HG03064 (cell line): ENCODE measurements around the gene BNC1.

Experiments used
- ATAC-seq: cut with Tn5 transposase; IDR thresholded peaks from one replicate; pipeline ENCODE4 v1.9.1; 2021; ENCODE audit warnings: low read depth; ENCODE audit not compliant: unreplicated experiment

BNC1 gene, protein sequence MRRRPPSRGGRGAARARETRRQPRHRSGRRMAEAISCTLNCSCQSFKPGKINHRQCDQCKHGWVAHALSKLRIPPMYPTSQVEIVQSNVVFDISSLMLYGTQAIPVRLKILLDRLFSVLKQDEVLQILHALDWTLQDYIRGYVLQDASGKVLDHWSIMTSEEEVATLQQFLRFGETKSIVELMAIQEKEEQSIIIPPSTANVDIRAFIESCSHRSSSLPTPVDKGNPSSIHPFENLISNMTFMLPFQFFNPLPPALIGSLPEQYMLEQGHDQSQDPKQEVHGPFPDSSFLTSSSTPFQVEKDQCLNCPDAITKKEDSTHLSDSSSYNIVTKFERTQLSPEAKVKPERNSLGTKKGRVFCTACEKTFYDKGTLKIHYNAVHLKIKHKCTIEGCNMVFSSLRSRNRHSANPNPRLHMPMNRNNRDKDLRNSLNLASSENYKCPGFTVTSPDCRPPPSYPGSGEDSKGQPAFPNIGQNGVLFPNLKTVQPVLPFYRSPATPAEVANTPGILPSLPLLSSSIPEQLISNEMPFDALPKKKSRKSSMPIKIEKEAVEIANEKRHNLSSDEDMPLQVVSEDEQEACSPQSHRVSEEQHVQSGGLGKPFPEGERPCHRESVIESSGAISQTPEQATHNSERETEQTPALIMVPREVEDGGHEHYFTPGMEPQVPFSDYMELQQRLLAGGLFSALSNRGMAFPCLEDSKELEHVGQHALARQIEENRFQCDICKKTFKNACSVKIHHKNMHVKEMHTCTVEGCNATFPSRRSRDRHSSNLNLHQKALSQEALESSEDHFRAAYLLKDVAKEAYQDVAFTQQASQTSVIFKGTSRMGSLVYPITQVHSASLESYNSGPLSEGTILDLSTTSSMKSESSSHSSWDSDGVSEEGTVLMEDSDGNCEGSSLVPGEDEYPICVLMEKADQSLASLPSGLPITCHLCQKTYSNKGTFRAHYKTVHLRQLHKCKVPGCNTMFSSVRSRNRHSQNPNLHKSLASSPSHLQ

DNA sequence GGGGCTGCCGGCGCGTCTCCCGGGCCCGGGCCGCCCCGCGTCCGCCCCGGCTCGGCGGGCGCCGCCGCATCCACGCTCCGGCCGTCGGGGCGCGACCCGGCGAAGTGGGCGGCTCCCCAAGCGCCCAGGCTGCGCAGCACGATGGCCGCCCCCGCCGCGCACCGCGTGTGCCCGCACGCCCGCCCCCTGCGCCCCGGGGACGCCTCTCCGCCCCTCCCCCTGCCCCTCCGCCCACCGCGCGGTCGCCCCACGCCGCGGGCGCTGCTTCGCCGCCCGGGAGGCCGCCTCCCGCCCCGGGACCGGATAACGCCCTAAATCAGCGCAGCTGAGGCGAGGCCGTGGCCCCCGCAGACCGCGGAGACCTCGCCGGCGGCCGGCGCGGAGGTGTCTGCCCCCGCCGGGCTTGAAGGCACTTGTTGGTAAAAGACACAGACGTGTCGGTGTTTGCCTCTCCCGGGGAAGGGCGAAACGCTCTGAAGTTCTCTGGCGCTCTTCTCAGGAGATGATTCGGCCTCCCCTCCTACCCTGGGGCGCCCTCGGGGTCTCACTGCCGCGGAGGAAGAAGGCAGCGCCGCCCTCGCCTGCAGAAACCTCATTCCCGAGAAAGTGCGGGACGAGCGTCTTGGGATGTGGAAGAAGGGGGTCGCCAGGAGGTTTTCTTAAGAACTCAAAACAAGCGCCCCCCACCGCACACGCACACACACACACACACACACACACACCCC is at the start of gene BNC1:
BNC1 (minus strand) TSS at position 106 of the 725 bp plus-strand sequence; CDS start at position 70, 36 bp downstream.
- ATAC-seq: no peak

DNA sequence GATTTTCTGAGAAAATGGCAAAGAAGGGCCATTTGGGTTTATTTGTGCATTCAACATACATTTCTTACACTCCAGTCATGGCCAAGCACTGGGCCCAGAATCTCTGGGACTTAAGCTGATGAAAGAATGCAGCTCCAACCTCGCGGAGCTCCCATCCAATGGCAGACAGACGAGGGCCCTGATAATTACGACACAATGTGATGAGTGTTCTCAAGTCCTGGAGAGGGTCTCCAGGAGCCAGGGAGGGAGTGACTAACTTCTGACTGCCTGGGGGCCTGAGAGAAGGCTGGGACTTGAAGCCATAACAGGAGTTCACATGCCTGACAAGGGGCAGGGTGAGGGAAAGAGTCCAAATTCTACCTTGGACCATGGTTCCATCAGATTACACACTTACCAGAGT is 42.6 kb upstream of the BNC1 start:
- no peak for ATAC-seq

DNA sequence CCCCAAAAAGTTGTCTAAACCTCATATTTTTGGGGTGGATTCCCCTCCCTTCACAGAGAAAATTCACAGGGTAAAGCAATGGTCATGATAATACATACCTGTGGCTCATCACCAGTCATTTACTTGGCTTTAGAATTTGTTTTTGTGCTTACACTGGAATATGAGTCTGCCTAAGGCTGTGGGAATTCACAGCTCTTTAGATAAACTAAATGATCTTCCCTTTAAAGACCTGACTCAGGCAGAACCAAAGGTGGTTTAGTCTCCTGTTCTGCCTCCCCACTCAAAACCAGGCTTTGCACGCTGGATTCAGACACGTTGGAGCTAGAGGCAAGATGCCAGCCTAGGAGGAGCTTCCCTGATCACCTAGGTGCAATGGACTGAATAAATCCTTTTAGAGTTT is 40.3 kb upstream of the BNC1 start:
- no peak for ATAC-seq

DNA sequence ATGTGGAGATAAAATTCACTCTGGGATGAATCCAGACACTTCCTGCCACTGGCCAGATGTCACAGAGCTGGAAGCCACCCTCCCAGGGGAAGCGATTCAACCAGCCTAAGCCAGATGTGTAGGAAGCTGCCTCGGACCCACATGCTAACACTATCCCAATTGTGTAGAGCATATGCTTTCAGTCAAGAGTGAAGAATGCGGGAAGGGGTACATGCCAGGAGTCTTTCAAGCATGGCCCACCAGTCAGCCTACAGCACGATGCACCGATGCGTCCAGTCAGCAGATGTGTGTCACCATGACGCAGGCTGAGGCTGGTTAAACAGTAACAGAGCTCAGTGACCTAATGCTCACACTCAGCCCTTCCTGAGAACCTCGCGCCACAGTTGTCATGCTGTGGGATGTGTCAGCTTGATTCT is 38.8 kb upstream of the BNC1 start:
- no peak for ATAC-seq

DNA sequence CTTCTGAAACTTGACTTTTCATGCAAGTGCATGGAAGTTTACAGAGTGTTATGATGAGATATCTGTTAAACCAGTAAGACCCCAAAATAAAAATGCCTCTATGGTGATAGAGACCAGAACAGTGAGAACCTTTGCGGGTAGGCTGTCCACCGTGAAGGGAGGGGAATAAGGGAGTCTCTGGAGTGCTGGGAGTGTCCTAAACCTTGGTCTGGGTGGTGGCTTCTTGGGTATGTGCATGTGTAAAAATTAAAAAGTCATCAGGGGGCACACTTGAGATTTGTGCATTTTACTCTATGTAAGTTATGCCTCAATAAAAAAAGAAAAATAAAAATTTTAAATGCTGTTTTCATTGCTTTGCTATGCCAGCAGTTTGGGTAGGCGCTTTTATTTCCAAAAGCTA is 38.2 kb upstream of the BNC1 start:
- ATAC-seq: no peak

DNA sequence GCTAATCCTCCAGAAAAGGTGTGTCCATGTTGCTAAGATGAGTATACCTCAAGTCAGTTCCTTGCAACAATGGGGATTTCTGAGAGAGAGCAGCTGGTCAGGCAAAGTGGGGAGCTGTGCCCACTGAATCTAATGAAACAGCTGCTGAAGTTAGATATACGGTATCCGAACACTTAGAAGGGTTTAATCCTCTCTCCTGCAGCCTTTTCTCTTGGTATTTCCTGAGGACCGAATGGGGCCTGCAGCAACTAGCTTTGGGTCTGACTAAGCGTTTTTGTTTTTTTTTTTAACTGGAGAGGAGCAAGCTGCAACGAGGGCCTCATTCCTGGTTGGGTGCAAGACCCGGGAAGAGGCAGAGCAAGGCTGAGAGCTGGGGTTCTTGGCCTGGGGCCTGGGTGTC is 37.6 kb upstream of the BNC1 start:
- no peak for ATAC-seq

DNA sequence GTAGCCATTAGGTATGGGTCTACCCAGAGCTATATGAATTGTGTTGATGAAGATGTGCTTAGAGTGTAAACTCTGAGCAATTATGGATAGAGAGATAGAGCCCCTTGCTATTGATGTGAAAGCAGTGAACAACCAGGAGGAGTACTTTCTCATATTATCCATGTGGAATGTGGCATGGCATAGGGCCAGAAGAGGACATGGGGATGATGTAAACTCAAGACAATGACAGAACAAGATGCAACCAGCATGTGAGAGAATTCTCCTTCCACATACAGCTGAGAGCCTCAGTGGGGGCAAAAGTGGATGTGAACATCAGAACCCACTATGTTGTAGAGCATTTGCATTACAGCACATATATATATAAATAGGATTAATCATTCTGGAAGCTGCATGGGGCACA is 36.4 kb upstream of the BNC1 start:
- no peak for ATAC-seq

DNA sequence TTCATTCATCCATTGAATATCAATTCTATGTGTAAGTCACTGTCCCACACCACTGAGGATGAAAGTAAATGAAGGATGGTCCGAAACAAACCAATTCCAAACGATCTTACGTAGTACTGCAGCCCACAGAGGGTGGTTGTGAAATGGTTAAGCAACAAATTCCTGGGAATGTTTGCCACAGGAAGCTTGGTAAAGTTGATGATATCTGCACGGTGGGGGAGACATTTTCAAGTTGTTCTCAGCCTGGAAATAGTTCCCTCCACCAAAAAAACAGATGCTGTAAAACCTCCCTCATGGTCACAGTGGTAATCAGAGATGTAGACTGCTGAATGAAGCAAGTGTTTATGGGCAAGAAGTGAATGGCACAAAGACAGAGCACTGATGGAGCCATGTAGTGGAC is 35.9 kb upstream of the BNC1 start:
- ATAC-seq: no peak

DNA sequence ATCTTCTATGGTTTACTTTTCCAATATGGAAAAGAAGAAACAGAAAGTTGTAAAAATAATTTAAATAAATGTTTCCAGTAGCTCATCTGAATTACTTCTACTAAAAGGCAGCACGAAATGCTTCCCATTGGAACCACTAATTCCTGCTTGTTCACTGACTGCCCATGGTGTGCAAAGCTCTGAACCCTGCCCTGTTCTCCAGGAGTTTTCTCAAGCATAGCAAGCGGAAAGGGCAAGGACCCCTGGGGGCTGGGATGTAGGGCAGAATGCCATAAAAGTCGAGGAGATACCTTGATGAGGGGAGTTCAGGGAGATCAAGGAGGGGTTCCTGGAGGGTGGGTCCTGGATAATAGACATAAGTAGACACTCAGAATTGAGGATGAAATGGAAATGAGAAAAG is 35.3 kb upstream of the BNC1 start:
- no peak for ATAC-seq

DNA sequence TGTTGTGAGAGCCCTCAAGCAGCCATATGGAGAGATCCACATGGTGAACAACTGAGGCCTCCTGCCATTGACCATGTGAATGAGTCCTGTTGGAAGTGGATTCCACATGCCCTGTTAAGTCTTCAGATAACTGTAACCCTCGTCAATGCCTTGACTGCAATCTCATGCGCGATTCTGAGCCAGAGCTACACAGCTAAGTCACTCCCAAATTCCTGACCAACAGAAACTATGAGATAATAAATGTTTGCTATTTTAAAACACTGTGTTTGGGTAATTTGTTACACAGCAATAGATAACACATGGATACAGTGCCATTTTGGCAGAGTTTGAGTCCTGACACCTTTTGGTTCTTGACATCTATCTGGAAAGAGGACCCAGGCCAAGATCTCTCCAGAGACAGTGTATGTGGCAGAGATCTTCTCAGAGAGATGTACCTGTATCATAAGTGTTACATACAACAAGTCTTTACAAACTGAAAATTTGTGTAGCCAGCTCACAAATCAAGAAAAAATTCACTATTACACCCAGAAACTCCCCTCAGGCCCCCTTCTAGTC is 34.5 kb upstream of the BNC1 start:
- no peak for ATAC-seq

DNA sequence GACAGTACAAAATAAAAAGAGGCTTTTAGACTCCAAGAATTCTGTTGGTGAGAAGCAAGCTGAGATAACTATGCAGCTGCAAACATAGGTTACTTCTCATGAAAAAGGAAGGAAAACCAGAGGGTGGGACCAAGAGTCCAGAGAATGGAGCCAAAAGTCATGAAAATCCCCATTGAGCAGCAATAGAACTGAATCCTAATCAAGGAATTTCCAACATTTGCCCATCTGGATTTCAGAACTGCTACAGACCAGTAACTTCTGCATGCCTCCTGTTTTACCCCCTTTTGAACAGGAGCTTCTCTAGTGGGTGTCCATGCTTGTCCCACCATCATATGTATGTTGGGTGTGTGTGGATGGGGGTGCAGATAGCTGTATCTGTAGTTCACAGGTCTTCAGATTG is 33.6 kb upstream of the BNC1 start:
- ATAC-seq: no peak

DNA sequence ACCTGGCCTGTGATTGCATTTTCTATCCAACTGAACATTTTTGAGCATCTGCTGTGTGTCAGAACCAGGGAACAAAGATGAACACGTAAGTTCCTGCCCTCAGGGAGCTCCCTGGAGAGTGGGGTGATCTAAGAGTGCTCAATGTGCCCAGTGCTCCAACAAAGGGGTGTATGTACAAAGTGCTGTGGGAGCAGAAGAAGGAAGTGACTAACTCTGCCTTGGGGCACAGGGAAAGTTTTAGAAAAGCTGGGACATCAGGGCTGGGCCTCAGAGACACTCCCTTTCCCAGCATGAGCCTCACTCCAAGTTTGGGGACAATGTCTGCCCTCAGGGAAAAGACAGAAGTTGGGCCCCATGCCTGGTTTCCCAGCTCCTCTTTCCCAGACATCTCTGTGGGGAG is 27.6 kb upstream of the BNC1 start:
- ATAC-seq: no peak

DNA sequence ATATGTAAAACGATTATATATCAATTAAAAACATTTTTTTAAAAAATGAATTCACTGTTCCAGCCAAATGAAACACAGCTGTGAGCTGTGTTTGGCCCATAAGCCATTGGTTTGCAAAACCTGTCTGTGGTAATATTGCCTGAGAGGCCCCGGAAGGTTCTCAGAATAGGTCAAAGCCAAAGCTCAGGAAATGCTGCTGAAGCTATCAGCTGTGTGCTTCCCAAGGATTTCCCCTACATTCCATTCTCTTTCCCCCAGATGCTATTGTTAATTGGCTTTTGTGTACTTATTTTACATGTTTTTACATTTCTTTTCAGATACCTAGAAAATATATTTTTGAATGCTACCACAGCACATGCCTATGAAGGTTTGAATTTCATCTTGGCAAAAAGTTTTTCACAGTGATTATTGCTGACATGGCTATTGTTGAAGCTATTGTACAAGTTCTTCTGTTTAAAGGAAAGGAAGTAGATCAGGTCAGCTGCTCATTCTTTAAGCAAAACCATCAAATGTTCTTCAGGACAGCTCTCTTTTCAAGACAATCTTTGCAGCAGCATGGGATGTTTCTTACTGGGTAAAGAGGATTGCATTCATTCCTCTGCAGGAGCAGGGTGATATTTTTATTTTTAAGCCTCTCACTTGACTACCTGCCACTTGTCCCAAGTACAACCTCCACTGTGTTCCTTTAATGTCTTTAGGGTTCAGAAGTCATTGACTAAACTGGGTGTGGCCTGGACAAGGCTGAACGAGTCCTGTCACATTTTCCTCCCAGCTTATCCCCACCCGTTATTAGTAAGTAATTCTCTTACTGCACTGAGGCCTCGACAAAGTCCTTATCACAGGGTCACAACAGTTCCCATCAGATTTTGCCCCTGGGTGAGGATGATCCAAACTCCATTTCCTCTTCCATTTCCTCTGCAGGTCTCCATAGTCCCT is 26.3 kb upstream of the BNC1 start:
- ATAC-seq: no peak

DNA sequence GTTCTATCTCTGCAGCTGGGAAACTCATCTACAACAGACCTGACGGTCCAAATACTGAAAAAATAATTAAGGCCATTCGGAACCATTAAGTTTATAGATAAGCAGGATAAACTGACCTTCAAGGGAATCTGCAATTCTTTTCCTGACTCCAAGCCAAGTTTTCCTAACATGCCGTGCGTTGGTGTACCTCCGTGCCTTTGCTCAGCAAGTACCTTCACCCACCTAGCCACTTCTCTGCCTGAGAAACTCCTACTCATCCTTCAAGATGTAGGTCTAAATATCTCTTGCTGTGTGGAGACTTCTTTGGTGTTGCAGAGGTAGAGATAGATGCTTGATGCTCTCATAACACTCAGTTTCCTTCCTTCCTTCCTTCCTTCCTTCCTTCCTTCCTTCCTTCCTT is 24.2 kb upstream of the BNC1 start:
- ATAC-seq: no peak

DNA sequence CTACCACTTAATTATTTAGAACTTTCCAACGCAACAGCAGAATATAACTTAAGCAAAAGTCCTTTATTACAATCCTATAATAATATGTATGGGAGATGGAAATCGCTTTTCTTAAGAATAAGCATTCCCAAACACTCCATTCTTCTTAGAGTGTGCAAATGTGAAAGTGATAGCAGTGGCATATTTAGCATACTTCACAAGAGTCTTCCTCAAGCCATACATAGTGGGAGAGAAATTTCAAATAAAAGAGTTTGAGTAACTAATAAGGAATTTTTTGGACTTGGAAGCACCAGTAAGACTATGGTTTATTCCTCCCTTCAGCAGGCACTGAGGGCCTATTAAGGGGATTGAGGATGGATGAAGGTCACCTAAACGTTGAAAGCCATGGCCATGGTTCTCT is 22.1 kb upstream of the BNC1 start:
- ATAC-seq: no peak

DNA sequence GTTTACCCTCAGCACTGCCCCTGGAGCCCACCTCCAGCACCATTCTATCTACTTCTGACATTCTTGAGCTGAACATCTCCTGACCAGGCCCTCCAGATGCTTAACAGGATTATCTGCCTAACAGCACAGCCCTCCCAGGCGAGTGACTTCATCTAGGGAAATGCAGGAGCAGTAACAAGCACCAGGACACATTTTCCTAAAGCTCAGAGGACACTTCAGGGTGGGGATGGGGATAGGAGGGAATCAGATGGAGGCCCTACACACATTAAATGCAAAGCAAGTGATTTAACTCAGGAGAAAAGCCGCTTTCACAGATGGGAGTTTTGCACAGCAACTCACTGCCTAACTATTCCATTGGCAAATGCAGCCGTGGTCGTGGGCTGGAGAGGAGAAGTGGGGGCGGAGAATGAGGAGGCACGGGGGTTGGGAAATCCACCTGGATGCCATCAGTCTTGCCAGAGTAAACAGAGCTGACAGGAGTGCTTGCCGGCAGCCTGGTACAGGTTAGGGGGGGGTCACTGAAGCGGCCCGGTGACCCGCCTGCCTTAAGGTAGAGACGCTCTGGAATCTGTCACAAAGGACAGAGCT is 21.3 kb upstream of the BNC1 start:
- ATAC-seq: no peak

DNA sequence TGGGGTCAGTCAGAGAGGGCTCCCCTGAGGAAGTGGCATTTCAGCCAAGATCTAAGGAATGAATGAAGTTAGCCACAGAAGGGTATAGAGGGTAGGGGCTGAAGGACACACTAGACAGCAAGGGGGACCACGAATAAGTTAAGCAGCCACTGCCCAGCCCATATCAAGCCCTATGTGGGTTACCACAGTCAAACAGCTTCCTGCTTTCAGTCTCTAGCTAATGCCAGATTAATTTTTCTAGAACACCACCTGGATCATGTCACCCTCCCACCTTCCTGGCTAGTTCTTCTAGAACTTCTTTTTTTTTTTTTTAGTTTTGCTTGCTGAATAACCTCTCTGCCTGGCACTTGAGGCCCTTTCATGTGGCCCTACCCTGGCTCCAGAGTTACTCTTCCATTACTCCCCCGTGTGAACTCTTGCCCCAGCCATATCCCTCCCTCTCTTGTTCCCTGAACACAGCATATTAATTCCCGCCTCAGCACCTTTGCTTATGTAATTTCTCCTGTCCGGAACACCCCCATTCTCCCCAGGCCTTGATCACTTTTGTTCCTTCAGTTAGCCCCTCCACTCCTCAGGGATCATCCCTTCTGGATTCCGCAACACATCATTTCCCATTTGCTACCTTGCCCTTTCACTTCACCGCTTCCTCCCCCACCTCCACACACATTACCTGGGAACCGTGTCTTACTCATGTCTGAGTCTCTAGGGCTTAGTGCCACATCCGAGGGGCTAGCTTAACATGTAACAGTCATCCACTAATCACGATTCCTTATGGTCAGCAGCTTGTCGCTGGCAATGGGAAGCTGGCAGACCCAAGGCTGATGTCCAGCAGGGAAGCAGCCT is 20.6 kb upstream of the BNC1 start:
- ATAC-seq: no peak

DNA sequence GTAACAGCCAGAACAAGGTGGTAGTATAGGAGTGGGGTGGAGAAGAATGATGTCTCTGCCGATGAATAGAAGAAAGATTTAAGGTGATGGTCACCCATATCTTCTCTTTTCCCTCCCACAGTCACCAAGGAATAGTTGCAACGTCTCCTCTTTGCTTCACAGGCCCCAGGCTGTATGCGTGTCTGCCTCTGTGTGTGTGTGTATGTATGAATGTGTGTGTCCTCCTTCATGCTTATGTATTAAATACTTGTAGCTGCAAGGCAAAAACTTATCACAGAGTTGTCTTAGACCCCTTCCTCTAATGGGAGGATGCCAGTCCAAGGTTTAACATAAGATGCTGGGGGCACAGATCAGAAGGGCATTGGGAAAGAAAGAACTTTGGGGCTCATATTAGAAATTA is 19.1 kb upstream of the BNC1 start:
- no peak for ATAC-seq
